HepG2 (cell line): ENCODE data around the gene ZDHHC24. TPM values are rescaled to one million over a fixed set of nuclear protein-coding genes. Genes with fewer than 3 reads are reported as not detected.
A peak's percentile ranks its signal among the peaks of the same experiment; 100 is the strongest.

Source experiments
- EEA1 ChIP-seq: sonication (generic); formaldehyde crosslinking; IDR thresholded peaks from 2 replicates; pipeline ENCODE4 v1.5.1; 2020; ENCODE audit warnings: mild to moderate bottlenecking, missing genetic modification reagents, borderline replicate concordance
- ETV6 ChIP-seq: sonication (generic); formaldehyde crosslinking; conservative IDR thresholded peaks from 2 replicates; pipeline ENCODE4 v1.4.0; 2020; ENCODE audit warnings: missing genetic modification reagents
- HNRNPK ChIP-seq: fragments of 200-400 bp; formaldehyde crosslinking; IDR thresholded peaks from 2 replicates; pipeline ENCODE4 v1.6.1; 2018; ENCODE audit warnings: low read length, low read depth, moderate library complexity, mild to moderate bottlenecking; ENCODE audit not compliant: poor library complexity, severe bottlenecking
- JUNB ChIP-seq: sonication (generic); formaldehyde crosslinking; IDR thresholded peaks from 2 replicates; pipeline ENCODE4 v1.8.0; 2022; ENCODE audit warnings: missing genetic modification reagents, mild to moderate bottlenecking, borderline replicate concordance
- KDM5B ChIP-seq: sonication (generic); formaldehyde crosslinking; IDR thresholded peaks from 2 replicates; pipeline ENCODE4 v1.4.0; 2020; ENCODE audit warnings: missing genetic modification reagents, mild to moderate bottlenecking, borderline replicate concordance
- MIXL1 ChIP-seq: IDR thresholded peaks from 2 replicates; pipeline ENCODE4 v1.6.1; 2016
- SRF ChIP-seq: IDR thresholded peaks from 2 replicates; pipeline ENCODE4 v1.6.1; 2011; ENCODE audit warnings: mild to moderate bottlenecking, low read depth, low read length, moderate library complexity
- TBX2 ChIP-seq: sonication (generic); formaldehyde crosslinking; IDR thresholded peaks from 2 replicates; pipeline ENCODE4 v1.5.0; 2020; ENCODE audit warnings: missing genetic modification reagents, mild to moderate bottlenecking, borderline replicate concordance
- ZBTB21 ChIP-seq: sonication (generic); formaldehyde crosslinking; IDR thresholded peaks from 2 replicates; pipeline ENCODE4 v1.4.0; 2020; ENCODE audit warnings: missing genetic modification reagents
- ZNF274 ChIP-seq: sonication (generic); formaldehyde crosslinking; IDR thresholded peaks from 2 replicates; pipeline ENCODE4 v1.5.1; 2020; ENCODE audit warnings: mild to moderate bottlenecking, missing genetic modification reagents
- ZNF33B ChIP-seq: sonication (generic); formaldehyde crosslinking; IDR thresholded peaks from 2 replicates; pipeline ENCODE4 v1.5.1; 2020; ENCODE audit warnings: mild to moderate bottlenecking, missing genetic modification reagents
- ZNF350 ChIP-seq: sonication (generic); formaldehyde crosslinking; IDR thresholded peaks from 2 replicates; pipeline ENCODE4 v1.4.0; 2020; ENCODE audit warnings: mild to moderate bottlenecking, low read depth, missing genetic modification reagents, borderline replicate concordance
- ZNF382 ChIP-seq: sonication (generic); formaldehyde crosslinking; IDR thresholded peaks from 2 replicates; pipeline ENCODE4 v1.5.0; 2020; ENCODE audit warnings: missing genetic modification reagents, mild to moderate bottlenecking, borderline replicate concordance
- ZNF430 ChIP-seq: sonication (generic); formaldehyde crosslinking; IDR thresholded peaks from 2 replicates; pipeline ENCODE4 v1.9.0; 2021; ENCODE audit warnings: mild to moderate bottlenecking, missing genetic modification reagents
- ZNF501 ChIP-seq: sonication (generic); formaldehyde crosslinking; IDR thresholded peaks from 2 replicates; pipeline ENCODE4 v1.5.1; 2020; ENCODE audit warnings: mild to moderate bottlenecking, moderate library complexity, missing genetic modification reagents
- ZNF724P ChIP-seq: sonication (generic); formaldehyde crosslinking; IDR thresholded peaks from 2 replicates; pipeline ENCODE4 v1.8.0; 2022; ENCODE audit warnings: missing genetic modification reagents, borderline replicate concordance
- ZNF768 ChIP-seq: sonication (generic); formaldehyde crosslinking; IDR thresholded peaks from 2 replicates; pipeline ENCODE4 v1.4.0; 2020; ENCODE audit warnings: missing genetic modification reagents
- polyA plus RNA-seq, 8 experiments: library from polyadenylated mRNA; depleted of rRNA in 3 of 8; stranded (reverse) in 7 of 8; unstranded in 1 of 8; fragments of >200 nt; fragmentation: Illumina TruSeq in 4 of 8; extraction: Trizol in 4 of 8; gene quantifications; 2 replicates each; pipeline versions ENCODE4 v1.2.1 to v1.2.3, GENCODE V29; 2011 to 2016; ENCODE audit warnings: low read depth in 4 of 8, missing spikeins in 1 of 8, mixed read lengths in 1 of 8; ENCODE audit not compliant: insufficient read depth in 1 of 8
- total RNA-seq, 5 experiments: library from RNA; depleted of rRNA; stranded (reverse); fragments of >200 nt; fragmentation: Illumina TruSeq; extraction: Trizol; gene quantifications; 2 replicates each; pipeline ENCODE4 v1.2.3, GENCODE V29; 2016; ENCODE audit warnings: low read depth in 1 of 5
- TF ChIP-seq, protein P1 (sequence below): sonication (generic); formaldehyde crosslinking; conservative IDR thresholded peaks from 2 replicates; pipeline ENCODE4 v1.4.0; 2020; ENCODE audit warnings: mild to moderate bottlenecking, missing genetic modification reagents, moderate library complexity
- TF ChIP-seq, protein P2 (sequence below): sonication (generic); formaldehyde crosslinking; IDR thresholded peaks from 2 replicates; pipeline ENCODE4 v1.9.0; 2022; ENCODE audit warnings: missing genetic modification reagents, mild to moderate bottlenecking, borderline replicate concordance
- TF ChIP-seq, protein P3 (sequence below): sonication (generic); formaldehyde crosslinking; IDR thresholded peaks from 2 replicates; pipeline ENCODE4 v1.9.0; 2021; ENCODE audit warnings: missing genetic modification reagents, borderline replicate concordance

Gene ZDHHC24
- total and polyA plus RNA-seq, 2 of the 13 experiments (the other 11 are each of a cell fraction or from before 2014, with no cell fraction given), result 4.3 TPM

DNA sequence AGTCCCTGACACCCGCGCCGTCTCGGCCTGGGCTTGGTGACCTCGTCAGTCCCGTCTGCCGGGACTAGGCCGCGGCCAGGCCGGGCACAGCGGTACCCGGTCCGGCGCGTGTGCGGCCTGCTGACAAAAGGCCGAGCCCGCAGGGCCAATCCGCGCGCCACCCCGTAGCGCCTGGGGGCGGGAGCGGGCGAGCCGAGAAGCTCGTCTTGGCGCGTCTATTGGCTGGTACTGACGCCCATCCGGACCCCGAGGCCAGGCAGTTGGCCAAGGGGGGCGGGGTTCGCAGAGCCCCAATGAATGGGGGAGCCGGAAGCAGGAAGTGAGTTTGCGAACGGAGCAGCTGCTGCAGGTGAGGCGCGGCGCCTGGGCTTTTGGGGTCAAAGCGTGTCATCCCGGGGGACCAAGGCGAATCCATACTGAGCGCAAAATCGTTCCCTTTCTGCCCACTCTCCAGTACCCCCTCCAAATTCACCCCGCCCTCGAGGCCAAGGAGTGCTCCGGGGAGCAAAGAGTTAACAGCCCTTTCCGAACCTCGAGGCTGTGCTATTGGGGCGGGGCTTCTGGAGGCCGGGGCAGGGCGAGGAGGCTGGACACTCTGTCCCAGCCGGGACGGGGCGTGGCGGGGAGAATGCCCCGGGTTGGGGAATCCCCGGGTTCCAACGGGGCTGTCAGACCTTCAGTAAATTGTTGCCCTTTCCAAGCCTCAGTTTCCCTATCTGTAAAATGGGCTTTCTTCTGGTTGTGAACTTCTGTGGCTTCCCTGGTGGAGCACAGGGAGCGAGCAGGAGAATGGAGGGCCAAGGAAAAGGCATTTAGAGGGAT is 65.5 kb downstream of the ZDHHC24 start, which contains the start of gene DPP3 (continued):
- TF ChIP-seq ZNF274 (CRISPR knock-in tag), result peak; percentile 85; the same call in 1 of the 2 replicates
- TF ChIP-seq JUNB, result no peak
- no peak for TF ChIP-seq ZNF382 (CRISPR knock-in tag)
- TF ChIP-seq SRF, result no peak
- no peak for TF ChIP-seq ETV6 (CRISPR knock-in tag)
- TF ChIP-seq ZNF724P (CRISPR knock-in tag), result no peak
- TF ChIP-seq, protein P1, sequence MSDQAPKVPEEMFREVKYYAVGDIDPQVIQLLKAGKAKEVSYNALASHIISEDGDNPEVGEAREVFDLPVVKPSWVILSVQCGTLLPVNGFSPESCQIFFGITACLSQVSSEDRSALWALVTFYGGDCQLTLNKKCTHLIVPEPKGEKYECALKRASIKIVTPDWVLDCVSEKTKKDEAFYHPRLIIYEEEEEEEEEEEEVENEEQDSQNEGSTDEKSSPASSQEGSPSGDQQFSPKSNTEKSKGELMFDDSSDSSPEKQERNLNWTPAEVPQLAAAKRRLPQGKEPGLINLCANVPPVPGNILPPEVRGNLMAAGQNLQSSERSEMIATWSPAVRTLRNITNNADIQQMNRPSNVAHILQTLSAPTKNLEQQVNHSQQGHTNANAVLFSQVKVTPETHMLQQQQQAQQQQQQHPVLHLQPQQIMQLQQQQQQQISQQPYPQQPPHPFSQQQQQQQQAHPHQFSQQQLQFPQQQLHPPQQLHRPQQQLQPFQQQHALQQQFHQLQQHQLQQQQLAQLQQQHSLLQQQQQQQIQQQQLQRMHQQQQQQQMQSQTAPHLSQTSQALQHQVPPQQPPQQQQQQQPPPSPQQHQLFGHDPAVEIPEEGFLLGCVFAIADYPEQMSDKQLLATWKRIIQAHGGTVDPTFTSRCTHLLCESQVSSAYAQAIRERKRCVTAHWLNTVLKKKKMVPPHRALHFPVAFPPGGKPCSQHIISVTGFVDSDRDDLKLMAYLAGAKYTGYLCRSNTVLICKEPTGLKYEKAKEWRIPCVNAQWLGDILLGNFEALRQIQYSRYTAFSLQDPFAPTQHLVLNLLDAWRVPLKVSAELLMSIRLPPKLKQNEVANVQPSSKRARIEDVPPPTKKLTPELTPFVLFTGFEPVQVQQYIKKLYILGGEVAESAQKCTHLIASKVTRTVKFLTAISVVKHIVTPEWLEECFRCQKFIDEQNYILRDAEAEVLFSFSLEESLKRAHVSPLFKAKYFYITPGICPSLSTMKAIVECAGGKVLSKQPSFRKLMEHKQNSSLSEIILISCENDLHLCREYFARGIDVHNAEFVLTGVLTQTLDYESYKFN (CRISPR knock-in tag), result no peak; the same call in 1 of the 2 replicates
- TF ChIP-seq ZNF33B (CRISPR knock-in tag), result no peak
- TF ChIP-seq, protein P2, sequence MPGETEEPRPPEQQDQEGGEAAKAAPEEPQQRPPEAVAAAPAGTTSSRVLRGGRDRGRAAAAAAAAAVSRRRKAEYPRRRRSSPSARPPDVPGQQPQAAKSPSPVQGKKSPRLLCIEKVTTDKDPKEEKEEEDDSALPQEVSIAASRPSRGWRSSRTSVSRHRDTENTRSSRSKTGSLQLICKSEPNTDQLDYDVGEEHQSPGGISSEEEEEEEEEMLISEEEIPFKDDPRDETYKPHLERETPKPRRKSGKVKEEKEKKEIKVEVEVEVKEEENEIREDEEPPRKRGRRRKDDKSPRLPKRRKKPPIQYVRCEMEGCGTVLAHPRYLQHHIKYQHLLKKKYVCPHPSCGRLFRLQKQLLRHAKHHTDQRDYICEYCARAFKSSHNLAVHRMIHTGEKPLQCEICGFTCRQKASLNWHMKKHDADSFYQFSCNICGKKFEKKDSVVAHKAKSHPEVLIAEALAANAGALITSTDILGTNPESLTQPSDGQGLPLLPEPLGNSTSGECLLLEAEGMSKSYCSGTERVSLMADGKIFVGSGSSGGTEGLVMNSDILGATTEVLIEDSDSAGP (CRISPR knock-in tag), result peak; percentile 90
- peak; percentile 45; the same call in 1 of the 2 replicates for TF ChIP-seq TBX2
- TF ChIP-seq ZNF350 (CRISPR knock-in tag), result no peak; the same call in 1 of the 2 replicates
- TF ChIP-seq KDM5B, result peak; percentile 70; the same call in 1 of the 2 replicates
- TF ChIP-seq ZNF768 (CRISPR knock-in tag), result peak; percentile 70; the same call in 1 of the 2 replicates
- no peak; the same call in 1 of the 2 replicates for TF ChIP-seq ZBTB21 (CRISPR knock-in tag)
- TF ChIP-seq, protein P3, sequence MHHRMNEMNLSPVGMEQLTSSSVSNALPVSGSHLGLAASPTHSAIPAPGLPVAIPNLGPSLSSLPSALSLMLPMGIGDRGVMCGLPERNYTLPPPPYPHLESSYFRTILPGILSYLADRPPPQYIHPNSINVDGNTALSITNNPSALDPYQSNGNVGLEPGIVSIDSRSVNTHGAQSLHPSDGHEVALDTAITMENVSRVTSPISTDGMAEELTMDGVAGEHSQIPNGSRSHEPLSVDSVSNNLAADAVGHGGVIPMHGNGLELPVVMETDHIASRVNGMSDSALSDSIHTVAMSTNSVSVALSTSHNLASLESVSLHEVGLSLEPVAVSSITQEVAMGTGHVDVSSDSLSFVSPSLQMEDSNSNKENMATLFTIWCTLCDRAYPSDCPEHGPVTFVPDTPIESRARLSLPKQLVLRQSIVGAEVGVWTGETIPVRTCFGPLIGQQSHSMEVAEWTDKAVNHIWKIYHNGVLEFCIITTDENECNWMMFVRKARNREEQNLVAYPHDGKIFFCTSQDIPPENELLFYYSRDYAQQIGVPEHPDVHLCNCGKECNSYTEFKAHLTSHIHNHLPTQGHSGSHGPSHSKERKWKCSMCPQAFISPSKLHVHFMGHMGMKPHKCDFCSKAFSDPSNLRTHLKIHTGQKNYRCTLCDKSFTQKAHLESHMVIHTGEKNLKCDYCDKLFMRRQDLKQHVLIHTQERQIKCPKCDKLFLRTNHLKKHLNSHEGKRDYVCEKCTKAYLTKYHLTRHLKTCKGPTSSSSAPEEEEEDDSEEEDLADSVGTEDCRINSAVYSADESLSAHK (CRISPR knock-in tag), result no peak
- TF ChIP-seq EEA1 (CRISPR knock-in tag), result no peak
- TF ChIP-seq ZNF430 (CRISPR knock-in tag), result peak; percentile 94
- TF ChIP-seq HNRNPK, result peak; percentile 65
- peak; percentile 12; the same call in 1 of the 2 replicates for TF ChIP-seq MIXL1
- TF ChIP-seq ZNF501 (CRISPR knock-in tag), result peak; percentile 86
